ENCODE data around the gene LCLAT1.

LCLAT1 gene

GRCh38 chr2:30434708-30435107 lies 12.3 kb upstream of the LCLAT1 start:
- Mint-ChIP-seq H3K4me3 (no peak overlapping the region), H3K27ac (peak overlapping the region; percentile 44), H3K27me3 (no peaks in the 10 kb centered on the region), H3K4me1 (peaks cover 14 to 33% of the 10 kb centered on the region in 2 donors), H3K9me3 (peaks cover 0 to 3% of the 10 kb centered on the region in 2 donors), H3K36me3 (no peaks in the 10 kb centered on the region)
- DNase-seq (no peak), ATAC-seq (replicated peaks) (no peak)

- Mint-ChIP-seq H3K27me3 (no peaks in the 10 kb centered on the region), H3K36me3 (no peaks in the 10 kb centered on the region), H3K27ac (peak overlapping the region; percentile 84), H3K4me1 (peaks cover 16 to 33% of the 10 kb centered on the region in 2 donors), H3K9me3 (peaks cover 0 to 3% of the 10 kb centered on the region in 2 donors), H3K4me3 (no peak overlapping the region)
- ATAC-seq (replicated peaks) (peak; percentile 92 to 93), DNase-seq (no peak)
Observed at GRCh38 chr2:30436859-30437435, 10.1 kb upstream of the LCLAT1 start.

GRCh38 chr2:30437809-30438548 lies 9.1 kb upstream of the LCLAT1 start:
- no peak for ATAC-seq (replicated peaks)
- no peaks in the 10 kb centered on the region for H3K27me3 Mint-ChIP-seq

GRCh38 chr2:30439296-30439695 lies 7.8 kb upstream of the LCLAT1 start:
- no peak for ATAC-seq (replicated peaks)
- Mint-ChIP-seq H3K36me3 (no peaks in the 10 kb centered on the region), H3K9me3 (peaks cover 0 to 3% of the 10 kb centered on the region in 2 donors), H3K4me3 (no peak overlapping the region), H3K27me3 (no peaks in the 10 kb centered on the region), H3K27ac (no peak overlapping the region), H3K4me1 (peaks cover 16 to 27% of the 10 kb centered on the region in 2 donors)
- no peak for DNase-seq

More at GRCh38 chr2:30437809-30438548, 9.1 kb upstream of the LCLAT1 start:
- Mint-ChIP-seq H3K36me3 (no peaks in the 10 kb centered on the region), H3K9me3 (peaks cover 0 to 3% of the 10 kb centered on the region in 2 donors), H3K27ac (no peak overlapping the region), H3K4me3 (no peak overlapping the region), H3K4me1 (peaks cover 16 to 28% of the 10 kb centered on the region in 2 donors)
- DNase-seq: no peak

GRCh38 chr2:30439879-30440278 lies 7.2 kb upstream of the LCLAT1 start:
- H3K4me3 Mint-ChIP-seq: no peak overlapping the region
- H3K9me3 Mint-ChIP-seq: peaks cover 0 to 3% of the 10 kb centered on the region in 2 donors
- H3K27ac Mint-ChIP-seq: no peak overlapping the region
- no peak for ATAC-seq (replicated peaks)
- no peaks in the 10 kb centered on the region for H3K27me3 Mint-ChIP-seq
- no peaks in the 10 kb centered on the region for H3K36me3 Mint-ChIP-seq
- no peak for DNase-seq
- H3K4me1 Mint-ChIP-seq: peaks cover 16 to 23% of the 10 kb centered on the region in 2 donors

GRCh38 chr2:30441023-30441422 lies 6.0 kb upstream of the LCLAT1 start:
- peaks cover 0 to 3% of the 10 kb centered on the region in 2 donors for H3K9me3 Mint-ChIP-seq
- no peaks in the 10 kb centered on the region for H3K27me3 Mint-ChIP-seq
- H3K36me3 Mint-ChIP-seq: no peaks in the 10 kb centered on the region
- H3K27ac Mint-ChIP-seq: no peak overlapping the region
- H3K4me3 Mint-ChIP-seq: no peak overlapping the region
- no peak for DNase-seq
- peaks cover 16 to 22% of the 10 kb centered on the region in 2 donors for H3K4me1 Mint-ChIP-seq
- no peak for ATAC-seq (replicated peaks)

- Mint-ChIP-seq H3K36me3 (no peaks in the 10 kb centered on the region), H3K27me3 (no peaks in the 10 kb centered on the region), H3K4me3 (no peak overlapping the region), H3K4me1 (peaks cover 10 to 21% of the 10 kb centered on the region in 2 donors), H3K9me3 (no peaks in the 10 kb centered on the region), H3K27ac (no peak overlapping the region)
- ATAC-seq (replicated peaks) (no peak), DNase-seq (no peak)
Observed at GRCh38 chr2:30443081-30443480, 4.0 kb upstream of the LCLAT1 start.

GRCh38 chr2:30444273-30444672 lies 2.8 kb upstream of the LCLAT1 start:
- Mint-ChIP-seq H3K36me3 (no peaks in the 10 kb centered on the region), H3K4me1 (peaks cover 14 to 24% of the 10 kb centered on the region in 2 donors), H3K4me3 (no peak overlapping the region), H3K27me3 (no peaks in the 10 kb centered on the region), H3K27ac (no peak overlapping the region), H3K9me3 (no peaks in the 10 kb centered on the region)
- DNase-seq (no peak), ATAC-seq (replicated peaks) (no peak)

- no peak overlapping the region for H3K4me3 Mint-ChIP-seq
- no peaks in the 10 kb centered on the region for H3K27me3 Mint-ChIP-seq
- no peaks in the 10 kb centered on the region for H3K36me3 Mint-ChIP-seq
- no peak for DNase-seq
- H3K4me1 Mint-ChIP-seq: peaks cover 12 to 31% of the 10 kb centered on the region in 2 donors
- no peak overlapping the region for H3K27ac Mint-ChIP-seq
- no peak for ATAC-seq (replicated peaks)
- no peaks in the 10 kb centered on the region for H3K9me3 Mint-ChIP-seq
Observed at GRCh38 chr2:30445266-30445821, 1.7 kb upstream of the LCLAT1 start.

- Mint-ChIP-seq H3K27ac (peak overlapping the region; percentile 98), H3K9me3 (no peaks in the 10 kb centered on the region), H3K27me3 (no peaks in the 10 kb centered on the region), H3K36me3 (peaks cover 5% of the 10 kb centered on the region in 2 donors), H3K4me1 (peaks cover 10 to 37% of the 10 kb centered on the region in 2 donors), H3K4me3 (peak overlapping the region; percentile 91 to 98)
- ATAC-seq (replicated peaks): peak in 1 of 2 donors; percentile 28
- DNase-seq: no peak
Observed at GRCh38 chr2:30446602-30447148, 371 bp upstream of the LCLAT1 start.

- Mint-ChIP-seq H3K36me3 (peaks cover 5 to 6% of the 10 kb centered on the region in 2 donors), H3K9me3 (no peaks in the 10 kb centered on the region), H3K4me1 (peaks cover 12 to 45% of the 10 kb centered on the region in 2 donors), H3K27ac (peak overlapping the region; percentile 20), H3K4me3 (peak overlapping the region in 1 of 2 donors; percentile 91), H3K27me3 (no peaks in the 10 kb centered on the region)
- DNase-seq (no peak), ATAC-seq (replicated peaks) (no peak)
Observed at GRCh38 chr2:30448308-30448707, 1.3 kb downstream of the LCLAT1 start.

GRCh38 chr2:30448866-30449265 lies 1.8 kb downstream of the LCLAT1 start:
- peaks cover 5 to 6% of the 10 kb centered on the region in 2 donors for H3K36me3 Mint-ChIP-seq
- H3K27ac Mint-ChIP-seq: no peak overlapping the region
- no peak overlapping the region for H3K4me3 Mint-ChIP-seq

GRCh38 chr2:30450025-30450424 lies 3.0 kb downstream of the LCLAT1 start:
- H3K27me3 Mint-ChIP-seq: no peaks in the 10 kb centered on the region
- H3K4me1 Mint-ChIP-seq: peaks cover 14 to 48% of the 10 kb centered on the region in 2 donors
- DNase-seq (no peak), ATAC-seq (replicated peaks) (no peak)
- H3K9me3 Mint-ChIP-seq: no peaks in the 10 kb centered on the region
- no peak overlapping the region for H3K27ac Mint-ChIP-seq
- no peak overlapping the region for H3K4me3 Mint-ChIP-seq
- H3K36me3 Mint-ChIP-seq: peaks cover 5 to 6% of the 10 kb centered on the region in 2 donors

More at GRCh38 chr2:30448866-30449265, 1.8 kb downstream of the LCLAT1 start:
- peaks cover 14 to 48% of the 10 kb centered on the region in 2 donors for H3K4me1 Mint-ChIP-seq
- H3K27me3 Mint-ChIP-seq: no peaks in the 10 kb centered on the region
- ATAC-seq (replicated peaks) (no peak), DNase-seq (no peak)
- no peaks in the 10 kb centered on the region for H3K9me3 Mint-ChIP-seq

- Mint-ChIP-seq H3K9me3 (peaks cover 0 to 4% of the 10 kb centered on the region in 2 donors), H3K4me3 (no peak overlapping the region), H3K27me3 (no peaks in the 10 kb centered on the region), H3K4me1 (peaks cover 26 to 59% of the 10 kb centered on the region in 2 donors), H3K27ac (no peak overlapping the region), H3K36me3 (peaks cover 6 to 8% of the 10 kb centered on the region in 2 donors)
- ATAC-seq (replicated peaks) (no peak), DNase-seq (no peak)
Observed at GRCh38 chr2:30453498-30453897, 6.5 kb downstream of the LCLAT1 start.

All from stimulated activated naive B cell treated with anti-CD40 and anti-IgM and Interleukin-4, amounts not matched to agents 10 μg/mL and 1 μg/mL and 100 μg/mL, for 72 hours (primary cell).